GM12872 (cell line): ENCODE data around the gene ACTL10.

Source experiments
- CTCF ChIP-seq: IDR thresholded peaks from 3 replicates; pipeline ENCODE4 v1.5.1; 2011; ENCODE audit warnings: low read depth, mild to moderate bottlenecking, low read length, moderate library complexity; ENCODE audit not compliant: insufficient read depth

Gene ACTL10

GRCh38 chr20:33656010-33656782 lies 10.5 kb upstream of the ACTL10 start:
- TF ChIP-seq CTCF: no peak

GRCh38 chr20:33656783-33657703 lies 9.7 kb upstream of the ACTL10 start:
- TF ChIP-seq CTCF: no peak

- TF ChIP-seq CTCF: no peak
Observed at GRCh38 chr20:33657704-33658095, 9.0 kb upstream of the ACTL10 start.

GRCh38 chr20:33658510-33658909 lies 8.2 kb upstream of the ACTL10 start:
- no peak for TF ChIP-seq CTCF

- no peak for TF ChIP-seq CTCF
Observed at GRCh38 chr20:33658929-33659328, 7.8 kb upstream of the ACTL10 start.

GRCh38 chr20:33659341-33660034 lies 7.3 kb upstream of the ACTL10 start:
- TF ChIP-seq CTCF: no peak
